ENCODE results near the gene AGAP1. TPM values are rescaled to one million over a fixed set of nuclear protein-coding genes. Genes with fewer than 3 reads are reported as not detected.

Gene AGAP1
- total and polyA plus RNA-seq, 4 donors = 2.0 to 8.5 (median 5.4) TPM

- Histone ChIP-seq H3K27me3 (ENCODE audit: control insufficient read depth in 4 of 4, insufficient read depth in 4 of 4, low read length in 3 of 4) (peaks cover 0 to 3% (median 0%) of the 10 kb centered on the region in 4 donors), H3K4me3 (ENCODE audit: low read depth in 1 of 3, low read length in 3 of 3) (no peak overlapping the region), H3K9me3 (ENCODE audit: control insufficient read depth in 4 of 4, low read length in 3 of 4) (peaks cover 0 to 3% (median 1%) of the 10 kb centered on the region in 4 donors), H3K4me1 (ENCODE audit: control insufficient read depth in 4 of 4, insufficient read depth in 4 of 4, low read length in 3 of 4) (no peaks in the 10 kb centered on the region), H3K36me3 (ENCODE audit: control insufficient read depth in 4 of 4, insufficient read depth in 3 of 4, low read depth in 1 of 4, low read length in 3 of 4) (no peaks in the 10 kb centered on the region), H3K9ac (ENCODE audit: low read depth in 1 of 2, low read length in 2 of 2) (no peak overlapping the region), H3K27ac (ENCODE audit: low read depth in 1 of 2, low read length in 2 of 2) (no peak overlapping the region)
- TF ChIP-seq FOXA1 (IDR thresholded peaks at IDR 0.05) = no peak
- TF ChIP-seq HNF4A (conservative IDR thresholded peaks at IDR 0.05) = no peak
- TF ChIP-seq, protein P1, sequence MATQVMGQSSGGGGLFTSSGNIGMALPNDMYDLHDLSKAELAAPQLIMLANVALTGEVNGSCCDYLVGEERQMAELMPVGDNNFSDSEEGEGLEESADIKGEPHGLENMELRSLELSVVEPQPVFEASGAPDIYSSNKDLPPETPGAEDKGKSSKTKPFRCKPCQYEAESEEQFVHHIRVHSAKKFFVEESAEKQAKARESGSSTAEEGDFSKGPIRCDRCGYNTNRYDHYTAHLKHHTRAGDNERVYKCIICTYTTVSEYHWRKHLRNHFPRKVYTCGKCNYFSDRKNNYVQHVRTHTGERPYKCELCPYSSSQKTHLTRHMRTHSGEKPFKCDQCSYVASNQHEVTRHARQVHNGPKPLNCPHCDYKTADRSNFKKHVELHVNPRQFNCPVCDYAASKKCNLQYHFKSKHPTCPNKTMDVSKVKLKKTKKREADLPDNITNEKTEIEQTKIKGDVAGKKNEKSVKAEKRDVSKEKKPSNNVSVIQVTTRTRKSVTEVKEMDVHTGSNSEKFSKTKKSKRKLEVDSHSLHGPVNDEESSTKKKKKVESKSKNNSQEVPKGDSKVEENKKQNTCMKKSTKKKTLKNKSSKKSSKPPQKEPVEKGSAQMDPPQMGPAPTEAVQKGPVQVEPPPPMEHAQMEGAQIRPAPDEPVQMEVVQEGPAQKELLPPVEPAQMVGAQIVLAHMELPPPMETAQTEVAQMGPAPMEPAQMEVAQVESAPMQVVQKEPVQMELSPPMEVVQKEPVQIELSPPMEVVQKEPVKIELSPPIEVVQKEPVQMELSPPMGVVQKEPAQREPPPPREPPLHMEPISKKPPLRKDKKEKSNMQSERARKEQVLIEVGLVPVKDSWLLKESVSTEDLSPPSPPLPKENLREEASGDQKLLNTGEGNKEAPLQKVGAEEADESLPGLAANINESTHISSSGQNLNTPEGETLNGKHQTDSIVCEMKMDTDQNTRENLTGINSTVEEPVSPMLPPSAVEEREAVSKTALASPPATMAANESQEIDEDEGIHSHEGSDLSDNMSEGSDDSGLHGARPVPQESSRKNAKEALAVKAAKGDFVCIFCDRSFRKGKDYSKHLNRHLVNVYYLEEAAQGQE (IDR thresholded peaks at IDR 0.05) = no peak
- TF ChIP-seq GABPA (IDR thresholded peaks at IDR 0.05 in 1 of 2, conservative IDR thresholded peaks at IDR 0.05 in 1 of 2) = no peak
- no peak for TF ChIP-seq SP1 (IDR thresholded peaks at IDR 0.05)
- no peak for TF ChIP-seq EGR1 (IDR thresholded peaks at IDR 0.05; ENCODE audit: low read depth in 2 of 2)
- no peak for TF ChIP-seq RXRA (IDR thresholded peaks at IDR 0.05)
- no peak for TF ChIP-seq JUND (IDR thresholded peaks at IDR 0.05)
- TF ChIP-seq NR2F2 (IDR thresholded peaks at IDR 0.05) = no peak
- TF ChIP-seq ZBTB33 (IDR thresholded peaks at IDR 0.05) = no peak
- no peak for TF ChIP-seq YY1 (IDR thresholded peaks at IDR 0.05)
- no peak for TF ChIP-seq FOXA2 (IDR thresholded peaks at IDR 0.05)
- TF ChIP-seq RAD21 (IDR thresholded peaks at IDR 0.05) = no peak
- TF ChIP-seq TAF1 (conservative IDR thresholded peaks at IDR 0.05) = no peak
- TF ChIP-seq ATF3 (IDR thresholded peaks at IDR 0.05) = no peak
- no peak for TF ChIP-seq MAX (IDR thresholded peaks at IDR 0.05)
- no peak for TF ChIP-seq HNF4G (IDR thresholded peaks at IDR 0.05)
- no peak for TF ChIP-seq CTCF (IDR thresholded peaks at IDR 0.05; ENCODE audit: low read depth, low read length, missing input control)
- WGBS = 62% methylated on average over 5 of the region's 5 CpGs
- DNase-seq (ENCODE audit: low spot score) = no peak
These were observed 22.6 kb upstream of the AGAP1 start for GRCh38 chr2:235471186-235471747.

All from liver (tissue), 9 donors.